Measurements from ENCODE around the gene ACAP3.
"Not testable (repeated sequence)": the region's sequence is repeated elsewhere in the genome, so short reads cannot be mapped to it uniquely, and the experiment has no call there.

Gene ACAP3

DNA sequence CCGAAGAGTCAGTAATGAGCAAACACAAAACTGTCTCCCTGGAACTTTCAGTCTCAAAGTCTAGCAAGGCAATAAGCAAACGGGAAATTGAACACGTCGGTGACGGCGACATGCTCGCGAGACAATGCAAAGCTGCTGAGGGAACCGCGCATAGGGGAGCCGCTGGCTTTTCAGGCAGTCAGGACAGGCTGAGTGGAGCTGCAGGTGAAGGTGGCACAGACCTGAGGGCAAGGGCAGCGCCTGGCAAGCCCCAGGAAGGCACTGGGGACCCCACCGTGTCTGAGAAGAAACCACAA is 11.9 kb upstream of the ACAP3 start:
- no peak for DNase-seq (ENCODE audit: low read depth)
- no peak overlapping the region for H3K4me3 ChIP-seq (ENCODE audit: control insufficient read depth, low read depth, low read length)
- no peak for TF ChIP-seq CTCF (conservative IDR thresholded peaks at IDR 0.05; ENCODE audit: control insufficient read depth, insufficient read depth, low read depth, low read length)

- DNase-seq (ENCODE audit: low read depth) = no peak
- no peak overlapping the region for H3K4me3 ChIP-seq (ENCODE audit: control insufficient read depth, low read depth, low read length)
- no peak for TF ChIP-seq CTCF (conservative IDR thresholded peaks at IDR 0.05; ENCODE audit: control insufficient read depth, insufficient read depth, low read depth, low read length)
Observed at GRCh38 chr1:1318777-1319645, 11.3 kb upstream of the ACAP3 start.

- no peak for TF ChIP-seq CTCF (conservative IDR thresholded peaks at IDR 0.05; ENCODE audit: control insufficient read depth, insufficient read depth, low read depth, low read length)
- H3K4me3 ChIP-seq (ENCODE audit: control insufficient read depth, low read depth, low read length) = no peak overlapping the region
- DNase-seq (ENCODE audit: low read depth) = peak; percentile 97
Observed at GRCh38 chr1:1318131-1318652, 10.5 kb upstream of the ACAP3 start.

GRCh38 chr1:1317420-1317819 is 9.7 kb upstream of the ACAP3 start:
- no peak for TF ChIP-seq CTCF (conservative IDR thresholded peaks at IDR 0.05; ENCODE audit: control insufficient read depth, insufficient read depth, low read depth, low read length)

DNA sequence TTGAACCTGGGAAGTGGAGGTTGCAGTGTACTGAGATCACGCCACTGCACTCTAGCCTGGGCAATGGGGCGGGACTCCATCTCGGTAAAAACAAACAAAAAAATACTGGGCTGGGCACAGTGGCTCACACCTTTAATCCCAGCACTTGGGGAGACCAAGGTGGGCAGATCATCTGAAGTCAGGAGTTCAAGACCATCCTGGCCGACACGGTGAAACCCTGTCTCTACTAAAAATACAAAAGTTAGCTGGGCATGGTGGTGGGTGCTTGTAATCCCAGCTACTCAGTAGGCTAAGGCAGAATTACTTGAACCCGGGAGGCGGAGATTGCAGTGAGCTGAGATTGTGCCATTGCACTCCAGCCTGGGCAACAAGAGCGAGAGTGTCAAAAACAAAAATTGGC is 8.5 kb upstream of the ACAP3 start:
- DNase-seq (ENCODE audit: low read depth); H3K4me3 ChIP-seq (ENCODE audit: control insufficient read depth, low read depth, low read length): not testable (repeated sequence)

More at GRCh38 chr1:1317420-1317819, 9.7 kb upstream of the ACAP3 start:
- H3K4me3 ChIP-seq (ENCODE audit: control insufficient read depth, low read depth, low read length) = no peak overlapping the region
- no peak for DNase-seq (ENCODE audit: low read depth)

- no peak overlapping the region for H3K4me3 ChIP-seq (ENCODE audit: control insufficient read depth, low read depth, low read length)
- DNase-seq (ENCODE audit: low read depth) = no peak
- TF ChIP-seq CTCF (conservative IDR thresholded peaks at IDR 0.05; ENCODE audit: control insufficient read depth, insufficient read depth, low read depth, low read length) = no peak
Observed at GRCh38 chr1:1315435-1315954, 7.8 kb upstream of the ACAP3 start.

DNA sequence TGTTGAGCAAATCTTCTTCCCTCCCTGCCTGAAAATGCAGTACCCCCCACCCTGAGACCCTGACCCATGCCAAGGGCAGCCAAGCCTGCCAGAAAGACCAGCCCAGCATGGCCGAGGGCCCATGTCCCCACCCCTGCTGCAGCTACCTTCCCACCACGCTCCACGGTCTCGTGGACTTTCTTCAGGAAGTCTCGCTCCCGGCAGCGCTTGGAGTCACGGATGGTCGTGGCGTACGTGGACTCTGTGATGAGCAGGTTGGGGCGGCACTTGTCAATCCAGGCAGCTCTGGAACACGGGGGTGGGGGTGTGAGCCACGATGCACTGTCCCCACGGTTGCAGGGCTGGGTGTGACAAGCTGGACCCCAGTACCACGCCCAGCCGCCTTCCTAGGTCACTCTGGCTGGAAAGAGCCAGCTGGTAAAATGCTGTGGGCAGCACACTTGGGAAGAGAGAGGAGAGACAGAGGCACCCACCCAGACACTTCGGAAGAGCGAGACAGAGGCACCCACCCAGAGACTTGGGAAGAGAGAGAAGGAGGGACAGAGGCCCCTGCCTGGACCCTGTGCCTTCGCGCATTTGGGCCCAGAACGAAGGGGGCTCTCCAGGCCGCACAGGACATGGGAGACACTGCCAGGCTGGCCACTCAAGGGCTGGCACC is 7.1 kb upstream of the ACAP3 start:
- TF ChIP-seq CTCF (conservative IDR thresholded peaks at IDR 0.05; ENCODE audit: control insufficient read depth, insufficient read depth, low read depth, low read length) = no peak
- H3K4me3 ChIP-seq (ENCODE audit: control insufficient read depth, low read depth, low read length) = no peak overlapping the region
- no peak for DNase-seq (ENCODE audit: low read depth)
